ENCODE data around the gene IL1R2.

IL1R2 gene

DNA sequence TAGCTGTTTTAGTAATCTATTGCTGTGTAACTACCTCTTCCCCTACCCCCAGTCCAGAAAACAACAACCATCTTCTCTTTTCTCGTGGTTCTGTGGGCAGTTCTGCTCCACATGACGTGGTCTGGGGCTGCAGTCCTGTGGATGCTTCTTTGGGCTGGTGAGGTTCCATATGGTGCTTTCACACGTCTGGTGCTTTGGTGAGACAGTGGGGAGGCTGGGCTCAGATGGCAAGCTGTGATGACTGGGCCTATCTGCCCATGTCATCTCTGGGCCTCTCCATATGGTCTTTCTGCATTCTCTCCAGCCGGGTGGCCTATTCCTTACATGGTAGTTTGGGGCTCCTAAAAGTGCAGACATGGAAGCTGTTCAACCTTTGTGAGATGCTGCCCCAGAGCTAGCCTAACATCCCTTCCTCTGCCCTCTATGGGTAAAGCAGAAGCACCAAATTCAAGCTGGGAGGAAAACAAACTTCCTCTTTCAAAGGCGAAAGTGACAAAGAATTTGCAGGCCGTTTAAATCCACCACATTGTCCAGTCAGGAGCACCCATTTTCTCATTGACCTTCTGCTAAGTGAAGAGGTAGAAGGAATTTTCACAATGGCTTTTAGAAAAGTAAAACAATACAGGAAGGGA, 82.5 kb downstream of the IL1R2 start:
- Mint-ChIP-seq H3K27ac (no peak overlapping the region), H3K27me3 (peaks cover 0 to 13% of the 10 kb centered on the region in 2 donors), H3K9me3 (no peaks in the 10 kb centered on the region), H3K4me3 (no peak overlapping the region), H3K36me3 (ENCODE audit: insufficient read depth) (no peaks in the 10 kb centered on the region), H3K4me1 (ENCODE audit: low read depth in 2 of 2) (no peaks in the 10 kb centered on the region)
- ATAC-seq (replicated peaks) (no peak), DNase-seq (no peak)

DNA sequence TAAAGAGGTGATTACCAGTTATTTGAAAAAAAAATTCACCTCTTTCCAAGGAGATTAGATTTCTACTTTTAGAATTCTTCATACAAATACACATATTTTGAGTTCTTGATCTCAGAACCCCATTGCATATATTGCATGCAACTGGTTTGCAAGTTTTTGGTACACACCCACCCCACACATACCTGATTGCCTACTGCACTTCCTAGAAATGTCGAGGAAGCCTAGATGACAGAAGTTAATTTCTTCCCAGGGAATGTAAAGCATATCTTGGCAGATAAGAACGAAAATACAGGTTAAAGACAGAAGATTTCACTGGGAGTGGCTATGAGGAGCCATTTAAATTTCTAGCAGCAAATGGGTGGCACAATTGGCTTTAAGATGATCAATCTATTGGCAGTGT, 83.7 kb downstream of the IL1R2 start:
- Mint-ChIP-seq H3K36me3 (ENCODE audit: insufficient read depth) (no peaks in the 10 kb centered on the region), H3K4me1 (ENCODE audit: low read depth in 2 of 2) (no peaks in the 10 kb centered on the region), H3K9me3 (no peaks in the 10 kb centered on the region), H3K27me3 (peaks cover 0 to 13% of the 10 kb centered on the region in 2 donors), H3K27ac (no peak overlapping the region), H3K4me3 (no peak overlapping the region)
- DNase-seq (no peak), ATAC-seq (replicated peaks) (no peak)

DNA sequence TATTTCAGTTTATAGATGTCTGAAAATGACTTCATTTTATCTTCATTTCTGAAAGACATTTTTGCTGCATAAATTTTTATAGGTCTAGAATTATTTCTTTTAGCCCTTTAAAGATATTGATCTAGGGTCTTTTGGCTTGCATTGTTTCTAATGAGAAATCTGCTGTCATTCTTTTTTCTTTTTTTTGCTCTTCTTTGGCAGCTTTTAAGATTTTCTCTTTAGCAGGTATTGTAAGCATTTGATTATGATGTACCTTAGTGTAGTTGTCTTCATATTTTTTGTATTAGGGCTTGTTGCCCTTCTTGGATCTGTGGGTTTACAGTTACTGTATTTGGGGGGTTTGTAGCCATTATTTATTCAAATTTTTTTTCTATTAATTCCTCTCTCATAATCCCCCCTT, 84.8 kb downstream of the IL1R2 start:
- Mint-ChIP-seq H3K4me3 (no peak overlapping the region), H3K27me3 (peaks cover 0 to 13% of the 10 kb centered on the region in 2 donors), H3K36me3 (ENCODE audit: insufficient read depth) (no peaks in the 10 kb centered on the region), H3K9me3 (no peaks in the 10 kb centered on the region), H3K4me1 (ENCODE audit: low read depth in 2 of 2) (peaks cover 0 to 2% of the 10 kb centered on the region in 2 donors), H3K27ac (no peak overlapping the region)
- DNase-seq: no peak
- no peak for ATAC-seq (replicated peaks)

All from effector memory CD8-positive, alpha-beta T cell (primary cell).